Measurements from ENCODE around the gene ATXN7L1.

GRCh38 chr7:105745681-105746330, 130.6 kb downstream of the ATXN7L1 start:
- TF ChIP-seq POLR2AphosphoS5 (IDR thresholded peaks at IDR 0.05; ENCODE audit: insufficient read depth in 1 of 2, low read depth in 1 of 2) (no peak), POLR2A (IDR thresholded peaks at IDR 0.05) (no peak)
